GM18517 (cell line): ENCODE measurements around the gene HYDIN.
"Not testable (repeated sequence)": the region's sequence is repeated elsewhere in the genome, so short reads cannot be mapped to it uniquely, and the experiment has no call there.

Experiments
- ATAC-seq: cut with Tn5 transposase; IDR thresholded peaks from one replicate; pipeline ENCODE4 v1.9.1; 2021; ENCODE audit warnings: mild to moderate bottlenecking, moderate library complexity; ENCODE audit not compliant: unreplicated experiment

Gene HYDIN

DNA sequence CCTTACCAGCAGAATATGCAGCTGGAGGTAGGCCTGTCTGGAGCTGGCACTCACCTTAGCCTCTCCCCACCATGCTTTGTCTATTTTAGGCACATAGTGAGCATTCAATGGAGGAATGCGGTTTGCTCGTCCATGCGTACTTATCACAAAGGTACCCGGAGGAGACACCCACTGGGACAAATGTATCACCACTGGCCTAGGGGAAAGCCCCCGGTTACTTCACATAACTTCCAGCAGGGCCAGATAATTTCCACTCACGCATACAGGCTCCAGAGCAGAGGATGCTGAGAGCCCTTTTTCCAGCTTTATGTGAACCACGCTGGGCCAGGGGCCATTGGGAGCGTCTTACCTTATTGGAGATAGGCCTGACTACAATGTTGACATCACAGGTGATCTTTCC lies 348.2 kb downstream of the HYDIN start:
- not testable (repeated sequence) for ATAC-seq

DNA sequence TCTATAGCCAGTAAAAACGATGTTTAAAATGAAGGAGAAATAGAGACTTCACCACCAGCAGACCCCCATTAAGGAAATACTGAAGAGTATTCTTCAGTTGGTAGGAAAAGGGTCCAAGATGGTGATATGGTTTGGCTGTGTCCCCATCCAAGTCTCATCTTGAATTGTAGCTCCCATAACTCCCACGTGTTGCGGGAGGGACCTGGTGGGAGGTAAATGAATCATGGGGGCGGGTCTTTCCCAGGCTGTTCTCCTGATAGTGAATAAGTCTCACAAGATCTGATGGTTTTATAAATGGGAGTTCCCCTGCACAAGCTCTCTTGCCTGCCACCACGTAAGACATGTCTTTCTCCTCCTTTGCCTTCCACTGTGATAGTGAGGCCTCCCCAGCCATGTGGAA lies 352.6 kb downstream of the HYDIN start:
- ATAC-seq, result not testable (repeated sequence)

DNA sequence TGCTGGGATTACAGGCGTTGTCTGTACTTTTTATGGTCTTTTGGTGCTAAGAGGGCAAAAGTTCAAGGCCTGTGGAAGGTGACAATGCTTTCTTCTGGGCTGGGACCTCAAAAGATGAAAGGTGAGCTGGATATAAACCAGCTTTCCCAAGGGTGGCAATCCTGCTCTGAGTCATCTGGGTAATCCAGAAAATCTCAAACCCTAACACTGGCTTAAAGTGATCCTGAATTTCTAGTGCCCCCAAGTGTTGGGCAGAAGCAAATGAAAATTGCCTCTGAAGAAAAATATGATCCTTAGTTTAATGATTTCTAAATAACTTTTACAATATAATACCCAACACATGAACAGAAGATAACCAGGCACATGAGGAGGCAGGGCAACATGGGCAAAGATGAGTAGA lies 354.1 kb downstream of the HYDIN start:
- not testable (repeated sequence) for ATAC-seq

DNA sequence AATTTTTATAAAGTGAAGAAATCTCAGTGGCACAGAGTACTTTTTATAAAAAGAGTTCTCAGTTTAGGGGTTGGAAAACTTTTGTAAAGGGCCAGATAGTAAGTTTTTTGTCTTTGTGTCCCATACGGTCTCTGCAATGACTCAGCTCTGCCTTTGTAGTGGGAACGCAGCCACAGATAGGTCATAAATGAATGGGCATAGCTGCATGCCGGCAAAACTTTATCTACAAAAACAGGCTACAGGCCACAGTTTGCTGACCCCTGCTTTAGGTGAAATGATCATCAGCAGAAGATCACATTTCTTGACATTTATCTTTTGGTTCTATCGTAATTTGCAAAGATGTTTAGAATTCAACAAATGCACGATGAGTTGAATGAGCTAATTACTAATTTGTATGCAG lies 365.8 kb downstream of the HYDIN start:
- not testable (repeated sequence) for ATAC-seq

DNA sequence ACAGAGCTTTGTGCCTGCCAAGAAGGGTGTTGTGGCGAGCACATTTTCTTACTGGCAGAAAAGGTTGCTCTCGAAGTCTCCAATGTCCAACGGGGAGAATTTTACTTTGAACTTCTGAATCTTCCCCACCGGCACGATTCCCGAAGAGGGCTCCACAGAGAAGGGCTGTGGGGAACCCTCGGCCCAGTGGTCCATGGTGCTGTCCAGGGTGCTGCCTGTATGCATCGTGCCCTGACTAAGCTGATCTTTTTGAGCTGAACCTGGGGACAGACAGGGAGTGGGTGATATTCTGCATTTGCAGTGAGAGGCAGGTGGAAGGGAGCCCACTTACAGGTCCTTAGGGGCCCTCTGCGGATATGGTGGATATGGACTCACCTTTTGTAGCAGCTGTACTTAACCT lies 368.5 kb downstream of the HYDIN start:
- ATAC-seq, result not testable (repeated sequence)

DNA sequence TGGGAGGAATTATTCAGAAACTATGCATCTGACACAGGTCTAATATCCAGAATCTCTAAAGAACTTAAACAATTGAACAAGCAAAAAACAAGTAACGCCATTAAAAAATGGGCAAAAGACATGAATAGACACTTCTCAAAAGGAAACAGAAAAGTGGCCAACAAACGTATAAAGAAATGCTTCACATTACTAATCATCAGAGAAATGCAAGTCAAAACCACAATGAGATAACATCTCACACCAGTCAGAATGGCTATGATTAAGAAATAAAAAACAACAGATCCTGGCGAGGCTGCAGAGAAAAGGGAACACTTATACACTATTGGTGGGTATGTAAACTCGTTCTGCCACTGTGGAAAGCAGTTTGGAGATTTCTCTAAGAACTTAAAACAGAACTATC lies 379.2 kb downstream of the HYDIN start:
- not testable (repeated sequence) for ATAC-seq

DNA sequence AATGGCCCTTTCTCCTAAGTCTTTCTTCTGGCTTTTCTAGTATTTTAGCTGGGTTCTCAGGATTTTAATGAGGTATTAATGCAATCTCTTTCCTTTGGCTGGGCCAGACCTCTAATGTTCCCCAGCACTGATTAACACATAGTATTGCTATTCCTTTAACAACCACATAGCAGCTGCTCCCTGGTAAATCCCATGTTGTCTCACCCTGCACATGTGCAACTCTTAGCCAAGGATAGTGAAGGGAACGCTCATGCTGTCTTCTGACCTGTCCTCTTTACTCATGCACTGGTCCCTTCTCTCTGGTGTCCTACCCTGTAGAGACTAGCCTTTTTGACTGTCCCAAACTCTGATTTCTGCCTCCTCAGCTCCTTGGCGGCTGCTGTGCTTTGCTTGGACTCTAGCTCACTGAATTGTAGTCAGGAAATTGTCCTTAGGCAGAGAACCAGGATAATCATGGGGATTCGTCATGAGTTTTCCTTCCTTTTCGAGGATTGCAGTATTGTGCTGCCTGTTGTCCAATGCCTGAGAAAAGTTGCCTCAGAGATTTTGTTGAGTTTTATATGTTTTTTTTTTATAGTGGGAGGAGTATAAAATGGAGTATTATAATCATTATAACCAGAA lies 406.9 kb downstream of the HYDIN start:
- not testable (repeated sequence) for ATAC-seq

DNA sequence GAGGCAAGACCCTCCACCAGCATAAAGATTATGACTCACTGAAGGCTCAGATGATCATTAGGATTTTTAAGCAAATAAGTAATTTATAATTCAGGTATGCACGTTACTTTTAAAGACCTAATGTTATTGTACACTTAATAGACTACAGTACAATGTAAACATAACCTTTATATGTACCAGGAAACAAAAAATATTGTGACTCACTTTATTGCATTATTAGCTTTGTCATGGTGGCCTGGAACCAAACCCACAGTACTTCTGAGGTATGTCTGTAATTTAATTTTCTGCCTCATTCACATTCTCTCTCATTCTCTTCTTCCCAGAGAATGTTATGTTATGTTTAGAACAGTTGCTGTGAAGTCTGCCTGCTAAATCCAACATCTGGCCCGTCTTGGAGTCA lies 407.8 kb downstream of the HYDIN start:
- not testable (repeated sequence) for ATAC-seq

DNA sequence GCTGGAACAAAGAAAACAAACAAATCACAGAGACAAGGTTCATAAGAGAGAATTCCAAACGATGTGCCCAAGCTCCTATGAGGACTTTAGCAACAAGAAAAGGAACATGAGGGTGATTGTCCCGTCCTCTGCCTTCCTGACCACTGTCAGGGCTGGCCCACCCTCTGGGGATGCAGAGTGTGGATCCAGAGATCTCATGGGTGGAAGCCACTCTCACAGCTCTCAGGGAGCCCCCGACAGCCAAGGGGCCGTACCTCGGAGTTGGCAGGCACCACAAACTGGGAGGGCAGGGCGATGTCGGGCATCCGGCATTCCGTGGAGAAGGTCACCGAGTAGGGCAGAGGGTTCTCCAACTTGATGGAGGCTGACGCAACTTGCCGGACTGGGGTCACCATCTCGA lies 412.4 kb downstream of the HYDIN start:
- ATAC-seq, result not testable (repeated sequence)

DNA sequence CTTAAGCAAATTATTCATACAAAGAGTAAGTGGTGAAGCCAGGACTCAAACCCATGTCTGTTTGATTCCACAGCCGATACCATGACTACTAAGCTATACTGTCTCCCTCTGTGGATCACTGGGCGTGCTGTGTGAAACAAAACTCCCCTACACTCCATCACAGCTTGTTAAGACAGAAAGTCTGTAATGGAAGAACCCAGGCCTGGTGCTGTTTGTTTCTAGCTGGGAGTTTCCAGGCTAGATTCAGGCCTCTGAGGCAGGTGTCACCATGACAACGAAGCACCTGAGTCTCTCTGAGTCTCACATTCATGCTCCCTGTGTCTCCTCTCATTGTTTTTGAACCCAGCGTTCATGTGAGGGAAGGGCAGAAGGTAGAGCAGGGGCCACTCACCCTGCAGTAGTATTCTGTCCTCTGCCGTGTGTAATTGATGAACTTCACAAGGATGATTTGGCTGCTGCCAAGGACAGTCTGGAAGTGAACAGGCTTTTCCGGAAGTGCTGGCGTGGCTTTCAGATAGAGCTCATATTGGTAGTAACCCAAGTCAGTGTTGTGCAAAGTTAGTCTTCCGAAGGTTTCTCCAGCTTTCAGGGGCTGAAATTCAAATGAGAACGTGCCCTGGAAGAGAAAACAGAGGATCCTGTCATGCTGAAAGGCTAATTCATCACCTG lies 421.0 kb downstream of the HYDIN start:
- ATAC-seq, result no peak

DNA sequence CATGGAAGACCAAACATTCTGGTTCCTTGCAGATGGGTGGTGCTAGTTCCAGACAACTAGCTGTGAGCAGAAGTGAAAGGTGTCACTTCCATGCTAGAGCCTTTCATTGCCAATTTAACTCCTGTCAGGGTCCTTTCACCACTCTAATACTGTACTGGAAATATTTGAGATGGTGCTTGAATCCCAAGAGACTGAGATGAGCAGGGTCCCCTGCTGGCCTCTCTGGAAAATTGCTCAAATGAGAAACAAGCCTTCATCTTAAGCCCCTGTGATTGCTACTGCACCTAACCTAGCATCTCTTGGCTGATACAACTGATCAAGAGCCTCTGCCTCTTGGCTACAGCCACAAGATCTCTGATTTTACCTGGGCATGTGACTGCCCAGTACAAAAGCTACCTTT lies 422.2 kb downstream of the HYDIN start:
- no peak for ATAC-seq

DNA sequence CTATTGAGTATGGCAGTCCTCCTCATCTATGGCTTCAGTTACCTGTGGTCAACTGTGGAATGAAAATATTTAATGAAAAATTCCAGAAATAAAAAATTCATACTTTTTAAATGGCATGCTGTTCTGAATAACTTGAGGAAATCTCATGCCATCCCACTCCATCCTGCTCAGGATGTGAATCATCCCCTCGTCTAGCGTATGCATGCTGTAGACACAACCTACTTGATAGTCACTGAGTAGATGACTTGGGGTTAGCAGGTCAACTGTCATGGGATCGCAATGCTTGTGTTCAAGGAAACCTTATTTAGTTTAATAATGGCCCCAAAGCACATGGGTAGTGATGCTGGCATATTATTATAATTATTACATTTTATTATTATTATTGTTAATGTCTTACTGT lies 424.7 kb downstream of the HYDIN start:
- ATAC-seq, result no peak

DNA sequence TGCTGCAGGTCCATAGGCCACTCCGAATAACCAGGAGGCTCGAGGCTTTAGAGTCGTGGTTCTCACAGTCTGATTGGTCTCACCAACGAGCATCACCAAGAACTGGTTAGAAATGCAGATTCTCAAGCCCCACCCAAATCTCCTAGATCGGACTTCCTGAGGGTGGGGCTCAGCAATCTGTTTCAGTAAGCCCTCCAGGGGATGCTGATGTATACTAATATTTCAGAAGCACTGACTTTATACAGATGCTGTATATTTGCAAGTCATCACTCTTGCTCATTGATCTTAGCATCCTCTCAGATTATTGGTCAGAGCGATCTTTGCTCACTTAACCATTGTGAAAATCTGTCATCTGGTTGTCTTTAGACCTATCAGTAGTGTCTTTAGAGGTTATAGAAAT lies 425.1 kb downstream of the HYDIN start:
- ATAC-seq, result no peak

DNA sequence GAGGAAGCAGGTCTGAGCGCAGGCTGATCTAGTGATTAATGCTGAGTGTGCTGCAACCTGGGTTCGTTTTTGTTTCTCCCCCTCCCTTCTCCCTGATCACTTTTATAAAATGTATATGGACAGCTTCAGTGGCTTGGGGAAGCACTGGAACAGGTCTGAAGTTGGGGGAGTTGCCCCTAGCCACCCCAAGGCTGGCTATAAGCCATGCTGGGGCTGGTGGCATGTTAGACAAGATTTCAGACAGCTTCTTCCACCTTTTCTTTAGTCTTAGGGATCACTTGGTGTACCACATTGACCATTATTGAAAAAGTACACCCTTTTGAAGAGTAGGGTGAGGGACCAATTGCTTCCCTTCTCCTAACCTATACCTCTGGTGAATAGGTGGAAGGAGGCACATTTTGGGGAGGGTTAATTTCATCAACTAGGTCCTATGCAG lies 425.8 kb downstream of the HYDIN start:
- ATAC-seq, result no peak

DNA sequence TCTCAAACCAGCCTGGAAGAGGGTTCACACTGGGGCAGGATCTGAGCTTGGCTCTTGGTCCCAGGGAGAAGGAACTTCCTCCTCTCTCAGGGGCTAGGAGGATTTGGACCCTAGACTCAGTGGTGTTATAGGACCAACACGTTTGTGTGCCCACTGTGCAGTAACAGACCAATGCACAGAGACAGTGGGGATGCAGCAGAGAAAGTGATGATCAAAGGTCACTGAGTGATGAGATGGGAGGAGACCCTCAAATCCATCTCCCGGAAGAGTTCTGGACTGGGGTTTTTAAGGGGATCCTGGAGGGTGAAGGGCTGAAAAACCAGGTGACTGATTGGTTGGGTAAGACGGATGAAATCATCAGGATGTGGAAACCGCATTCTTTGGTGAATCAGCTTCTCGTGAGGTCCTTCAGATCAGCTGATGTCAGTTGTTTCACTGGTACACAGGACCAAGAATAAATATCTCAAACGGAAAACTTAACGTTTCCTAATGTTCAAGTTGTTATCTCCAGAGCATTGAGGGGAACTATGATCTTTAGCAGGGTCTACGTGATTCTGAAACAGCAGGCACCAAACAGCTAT lies 426.3 kb downstream of the HYDIN start:
- no peak for ATAC-seq

DNA sequence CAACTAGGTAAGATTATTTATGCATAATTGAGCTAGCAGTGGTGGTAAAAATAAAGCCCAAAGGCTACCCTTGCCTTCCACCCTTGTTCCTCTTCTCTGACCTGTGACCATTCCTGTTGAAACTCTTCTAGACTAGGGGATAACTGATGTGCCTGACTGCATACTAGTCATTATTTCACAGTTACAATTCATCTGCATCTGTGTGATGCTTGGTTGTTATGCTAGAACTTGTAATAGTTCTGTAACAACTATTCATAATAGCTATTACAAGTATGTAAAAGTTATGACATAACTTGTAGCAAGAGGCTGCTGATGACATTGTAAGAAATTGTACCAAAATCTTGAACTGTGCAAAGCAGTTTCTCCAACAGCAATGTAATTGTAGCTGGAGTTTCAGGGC lies 427.2 kb downstream of the HYDIN start:
- ATAC-seq, result no peak

DNA sequence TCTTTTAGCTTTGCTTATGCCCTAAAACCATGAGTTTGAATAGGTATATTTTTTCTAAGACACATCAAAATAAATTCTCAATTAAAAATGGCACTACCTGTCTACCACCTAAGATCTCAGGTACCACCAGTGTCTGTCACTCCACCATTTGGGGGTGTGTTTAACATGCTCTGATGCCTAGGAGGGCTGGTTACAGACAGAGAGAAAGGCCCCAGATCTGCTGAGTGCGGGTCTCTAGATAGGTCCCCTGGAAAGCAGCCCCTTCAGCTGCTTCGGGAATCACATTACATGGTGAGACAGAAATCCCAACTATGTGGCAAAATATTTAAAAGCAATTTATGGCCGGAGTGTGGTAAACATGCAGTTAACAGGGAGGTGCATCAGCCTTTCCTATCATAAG lies 428.9 kb downstream of the HYDIN start:
- no peak for ATAC-seq

DNA sequence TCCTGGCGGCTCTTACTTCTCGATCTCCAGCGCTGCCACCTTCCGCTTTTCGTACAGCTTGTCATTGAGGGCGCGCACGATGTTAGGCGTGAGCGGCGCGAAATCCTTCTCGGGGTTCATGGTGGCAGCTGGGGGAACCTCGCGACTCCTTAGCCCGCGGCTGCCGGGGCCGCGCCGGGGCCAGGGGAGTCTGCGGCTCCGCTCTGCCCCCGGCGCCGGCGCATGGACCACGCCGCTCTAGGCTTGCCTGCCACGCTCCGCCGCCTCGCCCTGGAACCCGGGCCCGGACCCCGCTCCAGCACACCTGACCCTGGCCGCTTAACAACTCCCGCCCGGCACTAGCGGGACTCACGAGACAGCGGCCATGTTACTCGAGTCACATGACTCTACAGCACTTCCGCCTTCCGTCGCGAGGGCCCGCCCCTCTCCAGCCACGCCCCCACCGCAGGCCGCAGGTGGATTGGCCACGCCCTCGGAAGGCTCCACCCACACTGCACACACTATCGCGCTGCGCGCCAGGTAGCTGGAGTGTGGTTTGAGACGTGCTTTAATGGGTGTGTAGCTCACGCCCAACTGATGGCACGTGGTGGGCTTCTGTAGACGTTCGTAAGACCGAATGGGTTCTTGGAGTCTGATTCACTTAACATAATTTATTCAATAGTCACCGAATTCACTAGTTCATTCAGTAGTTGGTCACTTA lies 429.6 kb downstream of the HYDIN start, which contains the start of gene VAC14:
Gene VAC14 (minus strand): TSS at position 378 of the 700 bp plus-strand sequence. CDS start 258 bp downstream, at position 120.
- ATAC-seq, result peak; percentile 82

DNA sequence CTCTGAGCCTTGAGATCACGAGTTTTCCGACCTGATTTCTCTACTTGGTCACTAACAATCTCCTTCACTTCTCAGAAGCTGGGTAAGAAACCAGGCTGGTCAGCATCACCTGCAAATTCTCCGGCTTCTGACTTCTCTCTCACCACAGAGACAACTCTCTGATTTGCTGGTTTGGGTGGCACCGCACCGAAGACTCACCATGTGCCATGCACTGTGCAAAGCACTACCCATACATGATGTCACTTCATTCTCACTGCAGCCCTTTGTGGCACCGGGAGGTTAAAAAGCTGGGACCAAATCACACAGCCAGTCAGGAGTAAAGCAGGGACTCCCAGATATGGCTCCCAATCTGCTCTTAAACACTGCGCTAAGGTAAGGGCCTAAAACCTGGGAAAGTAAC lies 430.2 kb downstream of the HYDIN start:
- no peak for ATAC-seq

DNA sequence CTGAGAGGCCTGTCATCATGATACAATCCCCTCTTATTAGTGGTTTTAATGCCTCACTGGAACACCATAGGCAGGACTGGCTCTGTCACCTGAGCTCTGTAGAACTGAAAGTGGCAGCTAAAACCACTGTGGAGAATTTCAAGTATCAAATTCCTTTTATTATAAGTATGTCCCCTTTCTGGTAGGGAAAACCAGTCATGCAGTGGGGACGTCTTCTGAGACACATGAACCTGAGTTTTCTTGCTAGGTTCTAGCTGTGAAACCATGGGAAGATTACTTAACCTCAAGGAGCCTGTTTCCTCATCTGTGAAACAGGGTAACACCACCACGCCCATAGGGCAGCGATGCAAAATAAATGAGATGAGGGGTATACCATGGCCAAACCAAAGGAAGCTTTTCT lies 434.2 kb downstream of the HYDIN start:
- ATAC-seq, result no peak

DNA sequence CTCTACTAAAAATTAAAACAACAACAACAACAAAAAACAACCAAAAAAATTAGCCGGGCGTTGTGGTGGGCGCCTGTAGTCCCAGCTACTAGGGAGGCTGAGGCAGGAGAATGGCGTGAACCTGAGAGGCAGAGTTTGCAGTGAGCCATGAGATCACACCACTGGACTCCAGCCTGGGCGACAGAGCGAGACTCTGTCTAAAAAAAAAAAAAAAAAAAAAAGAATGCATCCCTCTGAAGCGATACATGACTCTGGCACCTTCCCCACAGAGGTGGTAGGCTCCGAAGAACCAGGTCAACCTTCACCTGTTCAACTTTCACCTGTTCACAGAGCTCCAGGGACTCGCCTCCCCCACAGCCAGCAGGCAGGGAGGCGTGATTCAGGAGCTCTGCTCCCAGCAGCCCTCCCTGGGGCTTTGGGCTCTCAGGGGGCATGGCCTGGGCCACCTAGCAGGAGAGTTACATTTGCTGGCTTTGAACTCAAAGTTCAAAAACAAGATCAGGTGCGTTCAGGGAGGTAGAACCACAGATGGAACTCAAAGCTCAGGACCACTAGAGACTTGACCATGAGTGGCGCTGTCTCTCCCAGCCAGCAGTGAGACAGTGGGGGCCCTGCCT lies 435.1 kb downstream of the HYDIN start:
- no peak for ATAC-seq
